Prostate gland (tissue), 2 donors: ENCODE results near the gene TUBB1. TPM values are rescaled to one million over a fixed set of nuclear protein-coding genes. Genes with fewer than 3 reads are reported as not detected.
A peak's percentile ranks its signal among the peaks of the same experiment; 100 is the strongest.

Source experiments
- DNase-seq: peaks from one replicate; pipeline ENCODE4 v3.0.0-alpha.2; 2019; ENCODE audit warnings: low spot score
- H3K27ac ChIP-seq, 2 donors: fragments of 200-600 bp; sonication (generic); 2 replicates each; pipeline ENCODE4 v1.5.1; 2017 to 2019
- H3K27me3 ChIP-seq: fragments of 200-600 bp; sonication (generic); replicated peaks from 2 replicates; pipeline ENCODE4 v1.5.1; 2019; ENCODE audit not compliant: insufficient read depth
- H3K36me3 ChIP-seq, 2 donors: fragments of 200-600 bp; sonication (generic); 1 replicate in 1 of 2; 2 replicates in 1 of 2; pipeline versions ENCODE4 v1.5.1 to v1.8.1; 2017 to 2019
- H3K4me1 ChIP-seq: fragments of 200-600 bp; sonication (generic); replicated peaks from 2 replicates; pipeline ENCODE4 v1.5.1; 2019
- H3K4me3 ChIP-seq, 2 donors: fragments of 200-600 bp; sonication (generic); 2 replicates each; pipeline ENCODE4 v1.5.1; 2017 to 2019
- H3K9me3 ChIP-seq: fragments of 200-600 bp; sonication (generic); 2 replicates; pipeline ENCODE4 v1.5.1; 2017
- POLR2A ChIP-seq: fragments of 450-650 bp; IDR thresholded peaks from one replicate; pipeline ENCODE4 v1.6.1; 2016; ENCODE audit warnings: antibody characterized with exemption, mild to moderate bottlenecking
- POLR2AphosphoS5 ChIP-seq: sonication (generic); formaldehyde crosslinking; IDR thresholded peaks from one replicate; pipeline ENCODE4 v1.6.1; 2017; ENCODE audit warnings: antibody characterized with exemption
- WGBS: methylation state at CpG from one replicate; pipeline ENCODE4 v1.1.5; 2018; 5-methylcytosine and 5-hydroxymethylcytosine counted together
- intact Hi-C: fragments of 100-400 bp; cut with DNase I; formaldehyde crosslinking; loops from one replicate; pipeline ENCODE4 v1.14.2; 2022
- total RNA-seq, 2 donors: library from RNA; depleted of rRNA; stranded (reverse); fragments of >200 nt; gene quantifications; one replicate each; pipeline ENCODE4 v1.1.0, GENCODE V29; 2016
- TF ChIP-seq, protein P1 (sequence below), 4 experiments: fragments of 200-600 bp in 2 of 4; fragments of 450-650 bp in 2 of 4; sonication (generic) in 2 of 4; IDR thresholded peaks; 1 replicate in 3 of 4; 2 replicates in 1 of 4; pipeline ENCODE4 v1.5.1; 2016 to 2019; ENCODE audit warnings: antibody characterized with exemption in 4 of 4, mild to moderate bottlenecking in 2 of 4, moderate library complexity in 2 of 4

TUBB1 gene
- total RNA-seq, 2 donors from 2014 or later: not detected

DNA sequence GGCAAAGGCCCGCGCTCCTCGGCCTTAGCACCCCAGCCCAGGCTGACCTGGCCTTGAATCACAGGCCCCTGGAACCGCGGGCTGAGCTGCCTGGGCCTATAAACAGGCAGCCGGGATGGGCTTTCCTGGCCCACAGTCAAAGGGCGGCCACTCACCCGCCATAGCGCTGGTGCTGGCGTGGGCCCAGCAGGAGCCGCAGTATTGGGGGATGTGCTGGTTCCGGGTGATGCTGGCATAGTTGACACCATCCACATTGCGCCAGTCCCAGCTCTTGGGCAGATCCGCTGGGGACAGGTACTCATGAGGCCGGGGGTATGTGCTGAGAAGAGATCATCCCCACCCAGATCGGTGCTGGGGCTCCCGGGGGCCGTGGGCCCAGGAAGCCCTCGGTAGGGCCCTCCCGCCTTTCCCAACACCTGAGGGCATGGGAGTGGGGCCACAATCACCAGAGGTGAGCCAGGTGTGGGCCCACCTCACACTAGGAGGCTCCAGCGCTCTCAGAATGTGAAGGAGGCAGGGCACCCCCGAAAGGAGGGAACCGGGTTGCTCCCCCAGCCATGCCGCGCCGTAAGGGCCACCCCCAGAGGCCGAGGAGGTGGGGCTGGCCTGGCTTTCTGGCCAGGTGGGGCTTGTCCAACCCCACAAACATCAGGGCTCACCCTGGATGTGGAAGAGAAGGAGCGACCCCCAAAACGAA, 12.9 kb upstream of the TUBB1 start:
- DNase-seq: no peak
- TF ChIP-seq POLR2AphosphoS5 (no peak), POLR2A (no peak)
- TF ChIP-seq, protein P1, sequence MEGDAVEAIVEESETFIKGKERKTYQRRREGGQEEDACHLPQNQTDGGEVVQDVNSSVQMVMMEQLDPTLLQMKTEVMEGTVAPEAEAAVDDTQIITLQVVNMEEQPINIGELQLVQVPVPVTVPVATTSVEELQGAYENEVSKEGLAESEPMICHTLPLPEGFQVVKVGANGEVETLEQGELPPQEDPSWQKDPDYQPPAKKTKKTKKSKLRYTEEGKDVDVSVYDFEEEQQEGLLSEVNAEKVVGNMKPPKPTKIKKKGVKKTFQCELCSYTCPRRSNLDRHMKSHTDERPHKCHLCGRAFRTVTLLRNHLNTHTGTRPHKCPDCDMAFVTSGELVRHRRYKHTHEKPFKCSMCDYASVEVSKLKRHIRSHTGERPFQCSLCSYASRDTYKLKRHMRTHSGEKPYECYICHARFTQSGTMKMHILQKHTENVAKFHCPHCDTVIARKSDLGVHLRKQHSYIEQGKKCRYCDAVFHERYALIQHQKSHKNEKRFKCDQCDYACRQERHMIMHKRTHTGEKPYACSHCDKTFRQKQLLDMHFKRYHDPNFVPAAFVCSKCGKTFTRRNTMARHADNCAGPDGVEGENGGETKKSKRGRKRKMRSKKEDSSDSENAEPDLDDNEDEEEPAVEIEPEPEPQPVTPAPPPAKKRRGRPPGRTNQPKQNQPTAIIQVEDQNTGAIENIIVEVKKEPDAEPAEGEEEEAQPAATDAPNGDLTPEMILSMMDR (IDR thresholded peaks at IDR 0.05): no peak
- Histone ChIP-seq H3K4me1 (peaks cover 7% of the 10 kb centered on the region), H3K27me3 (no peaks in the 10 kb centered on the region), H3K36me3 (peaks cover 0 to 6% of the 10 kb centered on the region in 2 donors), H3K4me3 (peak overlapping the region; percentile 66 to 68), H3K9me3 (no peaks in the 10 kb centered on the region), H3K27ac (peak overlapping the region; percentile 72 to 76)
- 17% methylated on average over 26 of the region's 29 CpGs for WGBS
- intact Hi-C loops: no loop called here

DNA sequence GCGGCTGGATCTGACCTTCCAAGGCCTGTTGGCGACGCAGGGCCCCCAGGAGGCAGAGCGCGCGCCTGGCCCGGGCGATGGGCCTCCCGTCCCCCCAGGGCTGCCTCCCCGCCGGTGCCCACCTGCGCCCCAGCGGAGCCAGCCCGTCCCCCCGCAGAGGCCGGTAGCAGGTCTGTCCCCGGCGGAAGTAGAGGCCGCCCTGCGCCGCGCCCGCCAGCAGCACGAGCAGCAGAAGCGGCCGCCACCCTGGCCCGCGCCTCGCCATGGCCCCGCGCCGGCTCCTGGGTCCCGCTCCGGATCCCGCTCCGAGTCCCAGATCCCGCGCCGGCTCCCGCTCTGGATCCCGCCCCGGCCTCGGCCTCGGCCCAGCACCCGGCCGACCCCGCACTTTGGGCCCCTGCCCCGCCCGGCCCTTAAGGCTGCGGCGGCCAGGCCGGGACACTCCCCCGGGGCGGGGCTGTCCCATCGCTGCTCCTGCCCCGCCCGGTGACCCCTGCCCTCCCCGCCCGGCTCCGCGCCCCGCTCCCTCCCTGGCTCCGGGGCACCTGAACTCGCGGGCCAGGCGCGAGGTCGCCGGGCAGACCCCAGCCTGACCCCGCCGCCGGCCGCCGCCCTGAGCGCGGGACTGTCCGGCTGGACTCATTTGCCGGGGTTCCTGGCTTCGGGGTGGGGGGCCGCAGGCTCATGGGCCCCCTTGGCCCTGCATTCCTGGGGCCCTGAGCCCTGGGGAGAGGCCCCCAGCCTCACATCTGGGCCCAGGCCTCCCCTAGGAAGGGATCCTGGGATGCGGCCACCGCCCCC, 12.2 kb upstream of the TUBB1 start, which contains the start of gene CTSZ:
CTSZ (minus strand) TSS at position 391 of the 801 bp plus-strand sequence; CDS start at position 265, 126 bp downstream.
- DNase-seq: no peak

DNA sequence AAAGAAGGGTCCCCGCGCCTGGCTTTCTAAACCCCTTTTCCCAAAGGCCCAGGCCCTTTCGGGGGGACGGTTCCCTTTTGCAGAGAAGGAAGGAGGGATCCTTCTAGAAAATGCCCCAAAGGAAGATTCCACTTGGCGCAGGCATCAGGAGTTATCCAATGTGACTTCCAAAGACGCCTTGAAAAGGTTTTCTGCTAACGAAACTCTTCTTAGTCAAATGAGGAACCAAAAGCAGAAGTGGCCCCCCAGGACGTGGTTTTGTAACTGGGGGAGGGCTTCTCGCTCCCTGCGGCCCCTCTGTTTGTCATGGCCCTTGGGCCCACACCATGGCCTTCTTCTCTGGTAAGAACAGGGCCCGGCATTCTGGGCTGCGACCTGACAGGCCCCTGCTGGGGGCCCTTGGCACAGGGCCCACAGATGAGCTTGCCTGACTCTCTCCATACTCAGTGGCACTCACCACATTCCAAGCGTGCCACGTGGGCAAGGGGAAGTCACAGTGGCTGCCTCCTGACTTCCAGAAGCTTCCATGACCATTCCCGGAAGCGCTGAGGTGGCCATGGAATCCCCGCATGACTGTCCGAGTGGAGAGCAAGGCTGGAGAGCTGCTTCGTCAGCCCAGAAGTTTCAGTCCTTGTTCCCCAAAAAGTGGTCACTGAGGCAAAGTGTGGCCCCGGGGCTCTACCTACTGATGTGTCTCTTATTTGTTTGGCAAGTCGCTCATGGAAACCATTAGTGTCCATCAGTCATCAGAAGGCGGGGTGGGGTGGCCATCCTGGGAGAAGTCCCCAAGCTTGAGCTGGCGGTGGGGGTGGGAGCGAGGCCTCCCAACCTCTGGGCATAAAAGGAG, 11.3 kb upstream of the TUBB1 start:
- intact Hi-C loops: no loop called here
- H3K9me3 ChIP-seq: no peaks in the 10 kb centered on the region
- peak overlapping the region; percentile 72 to 76 for H3K27ac ChIP-seq
- TF ChIP-seq POLR2A (no peak), POLR2AphosphoS5 (no peak)
- TF ChIP-seq, protein P1 (IDR thresholded peaks at IDR 0.05): no peak
- peak overlapping the region; percentile 66 to 68 for H3K4me3 ChIP-seq
- no peak for DNase-seq
- 84% methylated on average over 24 of the region's 24 CpGs for WGBS
- H3K4me1 ChIP-seq: peaks cover 7% of the 10 kb centered on the region
- no peaks in the 10 kb centered on the region for H3K27me3 ChIP-seq
- H3K36me3 ChIP-seq: no peaks in the 10 kb centered on the region

More for the DNA sequence above, 12.2 kb upstream of the TUBB1 start, which contains the start of gene CTSZ:
- peak; percentile 36 for TF ChIP-seq POLR2A
- TF ChIP-seq, protein P1 (IDR thresholded peaks at IDR 0.05): no peak
- no peaks in the 10 kb centered on the region for H3K36me3 ChIP-seq
- peaks cover 7% of the 10 kb centered on the region for H3K4me1 ChIP-seq
- H3K27me3 ChIP-seq: no peaks in the 10 kb centered on the region
- intact Hi-C loops: no loop called here
- 6% methylated on average over 51 of the region's 82 CpGs for WGBS
- H3K4me3 ChIP-seq: peak within 1 kb of the TSS; percentile 66 to 68
- no peaks in the 10 kb centered on the region for H3K9me3 ChIP-seq
- peak within 1 kb of the TSS; percentile 72 to 76 for H3K27ac ChIP-seq

DNA sequence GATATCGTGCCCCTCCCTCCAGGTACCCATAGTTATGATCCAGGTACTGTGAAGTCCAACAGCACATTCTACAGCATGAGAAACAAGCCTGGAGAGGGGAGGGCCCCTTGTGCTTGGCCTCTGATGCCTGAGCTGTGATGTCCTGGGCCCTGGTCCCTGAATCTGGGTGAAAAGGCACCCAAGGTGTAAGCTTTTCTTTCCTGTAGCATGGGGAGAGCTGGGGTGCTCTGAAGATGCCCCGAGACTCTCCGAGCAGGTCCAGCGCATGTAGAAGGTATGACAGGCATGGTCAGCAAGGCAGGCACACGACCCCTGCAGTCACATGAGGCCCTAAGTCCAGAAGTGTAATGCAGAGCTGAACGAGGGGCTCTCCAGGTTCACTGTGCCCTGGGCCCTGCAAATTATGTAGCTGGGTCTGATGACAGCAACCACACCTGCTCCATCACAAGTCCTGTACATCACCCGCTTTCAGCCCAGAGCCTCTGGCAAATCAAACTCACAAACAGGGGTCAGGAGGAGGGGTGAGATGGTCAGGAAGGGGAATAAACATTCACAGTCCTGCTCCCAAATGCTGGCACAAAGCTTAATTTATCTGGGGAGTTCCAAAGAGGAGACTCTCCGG, 10.4 kb upstream of the TUBB1 start:
- H3K4me1 ChIP-seq: peaks cover 7% of the 10 kb centered on the region
- no peak overlapping the region for H3K4me3 ChIP-seq
- intact Hi-C loops: no loop called here
- no peak overlapping the region for H3K27ac ChIP-seq
- DNase-seq: no peak
- TF ChIP-seq POLR2AphosphoS5 (no peak), POLR2A (no peak)
- TF ChIP-seq, protein P1 (IDR thresholded peaks at IDR 0.05): no peak
- H3K36me3 ChIP-seq: no peaks in the 10 kb centered on the region
- WGBS: 88% methylated on average over 8 of the region's 8 CpGs
- H3K9me3 ChIP-seq: no peaks in the 10 kb centered on the region
- H3K27me3 ChIP-seq: no peaks in the 10 kb centered on the region
